ENCODE measurements around the gene KLF7.

DNA sequence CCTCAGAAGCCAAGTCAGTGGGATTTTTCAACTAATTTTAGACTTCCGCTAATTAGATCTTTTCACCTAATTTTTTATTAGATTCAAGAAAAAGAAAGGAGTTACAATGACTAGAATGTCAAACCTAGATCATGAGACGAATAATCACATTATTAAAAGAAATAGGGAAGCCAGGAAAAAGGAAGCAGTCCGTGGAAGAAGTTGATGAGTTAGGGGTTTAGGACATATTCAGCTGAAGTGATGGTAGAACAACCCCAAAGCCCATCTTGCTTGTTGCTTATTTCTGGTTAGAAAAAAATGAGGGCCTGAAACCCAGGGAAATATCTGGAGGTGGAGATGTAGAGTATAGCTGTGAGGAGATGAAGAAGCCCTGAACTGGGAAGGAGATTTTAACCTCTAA is 8.0 kb downstream of the KLF7 start:
- TF ChIP-seq POLR2A (IDR thresholded peaks at IDR 0.05) (no peak), EP300 (IDR thresholded peaks at IDR 0.05) (no peak)
- TF ChIP-seq, protein P1, sequence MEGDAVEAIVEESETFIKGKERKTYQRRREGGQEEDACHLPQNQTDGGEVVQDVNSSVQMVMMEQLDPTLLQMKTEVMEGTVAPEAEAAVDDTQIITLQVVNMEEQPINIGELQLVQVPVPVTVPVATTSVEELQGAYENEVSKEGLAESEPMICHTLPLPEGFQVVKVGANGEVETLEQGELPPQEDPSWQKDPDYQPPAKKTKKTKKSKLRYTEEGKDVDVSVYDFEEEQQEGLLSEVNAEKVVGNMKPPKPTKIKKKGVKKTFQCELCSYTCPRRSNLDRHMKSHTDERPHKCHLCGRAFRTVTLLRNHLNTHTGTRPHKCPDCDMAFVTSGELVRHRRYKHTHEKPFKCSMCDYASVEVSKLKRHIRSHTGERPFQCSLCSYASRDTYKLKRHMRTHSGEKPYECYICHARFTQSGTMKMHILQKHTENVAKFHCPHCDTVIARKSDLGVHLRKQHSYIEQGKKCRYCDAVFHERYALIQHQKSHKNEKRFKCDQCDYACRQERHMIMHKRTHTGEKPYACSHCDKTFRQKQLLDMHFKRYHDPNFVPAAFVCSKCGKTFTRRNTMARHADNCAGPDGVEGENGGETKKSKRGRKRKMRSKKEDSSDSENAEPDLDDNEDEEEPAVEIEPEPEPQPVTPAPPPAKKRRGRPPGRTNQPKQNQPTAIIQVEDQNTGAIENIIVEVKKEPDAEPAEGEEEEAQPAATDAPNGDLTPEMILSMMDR (IDR thresholded peaks at IDR 0.05) = no peak
